IMR-90 (cell line): Measurements from ENCODE around the gene SWAP70. TPM values are rescaled to one million over a fixed set of nuclear protein-coding genes. Genes with fewer than 3 reads are reported as not detected.

Experiments
- ATAC-seq: fragments of 200-7000 bp; cut with Tn5 transposase; 2 replicates; pipeline ENCODE4 v1.9.1; 2020; ENCODE audit warnings: low read depth, mild to moderate bottlenecking, moderate library complexity
- BruUV-seq: library from RNA; stranded (reverse); fragments of 400-500 nt; replicated peaks from 2 replicates; lab custom pipeline; 2021; lab: Mats Ljungman, UMichigan
- CTCF ChIA-PET: fragments of 300-600 bp; formaldehyde crosslinking; extraction: SDS; loops from one replicate; lab custom pipeline; 2021; ENCODE audit warnings: antibody characterized with exemption; lab: Yijun Ruan, JAX
- POLR2A ChIA-PET: fragments of 300-600 bp; sonication (Branson Sonifier 250); formaldehyde crosslinking; loops from one replicate; lab custom pipeline; 2022; ENCODE audit warnings: antibody characterized with exemption; ENCODE audit not compliant: unreplicated experiment; lab: Charles Lee
- DNase-seq: peaks from one replicate; pipeline ENCODE4 v3.0.0; 2013
- H2AFZ ChIP-seq: replicated peaks from 2 replicates; pipeline ENCODE3; 2013; ENCODE audit warnings: low read length, mild to moderate bottlenecking; ENCODE audit not compliant: poor library complexity
- H2AK5ac ChIP-seq: 2 replicates; pipeline ENCODE4 v1.6.1; 2013; ENCODE audit warnings: low read depth, low read length, inconsistent platforms
- H2AK9ac ChIP-seq: replicated peaks from 2 replicates; pipeline ENCODE3; 2013; ENCODE audit warnings: mild to moderate bottlenecking, low read depth, low read length, moderate library complexity; ENCODE audit not compliant: poor library complexity
- H2BK120ac ChIP-seq: 2 replicates; pipeline ENCODE4 v1.6.1; 2013; ENCODE audit warnings: low read depth, low read length, inconsistent platforms
- H2BK15ac ChIP-seq: 3 replicates; pipeline ENCODE4 v1.6.1; 2013; ENCODE audit warnings: low read depth, low read length, inconsistent platforms
- H2BK20ac ChIP-seq: 2 replicates; pipeline ENCODE4 v1.6.1; 2013; ENCODE audit warnings: low read depth, mild to moderate bottlenecking, inconsistent platforms, low read length, moderate library complexity
- H2BK5ac ChIP-seq: 2 replicates; pipeline ENCODE4 v1.6.1; 2013; ENCODE audit warnings: mild to moderate bottlenecking, low read depth, low read length, inconsistent platforms; ENCODE audit not compliant: poor library complexity, severe bottlenecking
- H3K14ac ChIP-seq: replicated peaks from 2 replicates; pipeline ENCODE4 v1.6.1; 2013; ENCODE audit warnings: low read depth, low read length, inconsistent platforms
- H3K18ac ChIP-seq: 2 replicates; pipeline ENCODE4 v1.6.1; 2013; ENCODE audit warnings: low read depth, low read length, control low read depth
- H3K23ac ChIP-seq: 2 replicates; pipeline ENCODE4 v1.6.1; 2013; ENCODE audit warnings: low read depth, low read length, inconsistent platforms
- H3K27ac ChIP-seq: 2 replicates; pipeline ENCODE4 v1.5.1; 2013; ENCODE audit warnings: mild to moderate bottlenecking, control low read depth, low read length; ENCODE audit not compliant: insufficient read depth
- H3K27me3 ChIP-seq: 2 replicates; pipeline ENCODE4 v1.6.1; 2013; ENCODE audit warnings: low read length; ENCODE audit not compliant: control insufficient read depth, insufficient read depth
- H3K36me3 ChIP-seq: 2 replicates; pipeline ENCODE4 v1.6.1; 2013; ENCODE audit warnings: low read length, mixed read lengths; ENCODE audit not compliant: control insufficient read depth, insufficient read depth
- H3K4ac ChIP-seq: 2 replicates; pipeline ENCODE4 v1.6.1; 2013; ENCODE audit warnings: low read depth, low read length, inconsistent platforms
- H3K4me1 ChIP-seq: 2 replicates; pipeline ENCODE4 v1.6.1; 2013; ENCODE audit warnings: low read length, mixed read lengths; ENCODE audit not compliant: control insufficient read depth, insufficient read depth
- H3K4me2 ChIP-seq: 2 replicates; pipeline ENCODE4 v1.6.1; 2013; ENCODE audit warnings: low read depth, mild to moderate bottlenecking, control low read depth, low read length, moderate library complexity
- H3K4me3 ChIP-seq: 2 replicates; pipeline ENCODE4 v1.5.1; 2013; ENCODE audit warnings: low read depth, mild to moderate bottlenecking, control low read depth, low read length, moderate library complexity; ENCODE audit not compliant: insufficient read depth
- H3K56ac ChIP-seq: 2 replicates; pipeline ENCODE4 v1.6.1; 2013; ENCODE audit warnings: low read length, inconsistent platforms; ENCODE audit not compliant: insufficient read depth; ENCODE audit errors: extremely low read depth
- H3K79me1 ChIP-seq, 2 experiments: 2 replicates each; pipeline ENCODE4 v1.6.1; 2013; ENCODE audit warnings: low read length in 2 of 2, inconsistent platforms in 1 of 2, low read depth in 1 of 2
- H3K9ac ChIP-seq: 2 replicates; pipeline ENCODE4 v1.6.1; 2013; ENCODE audit warnings: low read depth, low read length, control low read depth
- H3K9me1 ChIP-seq: 2 replicates; pipeline ENCODE4 v1.6.1; 2013; ENCODE audit warnings: low read length, inconsistent platforms; ENCODE audit not compliant: insufficient read depth
- H3K9me3 ChIP-seq: 2 replicates; pipeline ENCODE4 v1.6.1; 2013; ENCODE audit warnings: low read length; ENCODE audit not compliant: control insufficient read depth, insufficient read depth
- H4K20me1 ChIP-seq: 2 replicates; pipeline ENCODE4 v1.6.1; 2013; ENCODE audit warnings: low read length, inconsistent platforms; ENCODE audit not compliant: insufficient read depth
- H4K5ac ChIP-seq: 2 replicates; pipeline ENCODE4 v1.6.1; 2013; ENCODE audit warnings: mild to moderate bottlenecking, low read depth, low read length, control low read depth
- H4K8ac ChIP-seq, 2 experiments: 2 replicates each; pipeline ENCODE4 v1.6.1; 2013; ENCODE audit warnings: low read depth in 2 of 2, low read length in 2 of 2, control low read depth in 1 of 2, inconsistent platforms in 1 of 2
- H4K91ac ChIP-seq: 2 replicates; pipeline ENCODE4 v1.6.1; 2013; ENCODE audit warnings: low read depth, low read length, inconsistent platforms; ENCODE audit not compliant: insufficient read depth
- CEBPB ChIP-seq: IDR thresholded peaks from 2 replicates; pipeline ENCODE4 v1.6.1; 2012; ENCODE audit warnings: low read depth, low read length, improper control_type of control experiment
- CHD1 ChIP-seq: IDR thresholded peaks from 2 replicates; pipeline ENCODE4 v1.6.1; 2012; ENCODE audit warnings: low read depth, low read length, improper control_type of control experiment
- FOS ChIP-seq: fragments of 150-350 bp; IDR thresholded peaks from 2 replicates; pipeline ENCODE4 v1.6.1; 2016; ENCODE audit warnings: low read depth, low read length
- MAFK ChIP-seq: IDR thresholded peaks from 2 replicates; pipeline ENCODE4 v1.6.1; 2012; ENCODE audit warnings: low read depth, low read length, improper control_type of control experiment
- MAZ ChIP-seq: IDR thresholded peaks from 2 replicates; pipeline ENCODE4 v1.6.1; 2012; ENCODE audit warnings: low read depth, mild to moderate bottlenecking, low read length, improper control_type of control experiment, moderate library complexity, borderline replicate concordance
- MXI1 ChIP-seq: IDR thresholded peaks from 2 replicates; pipeline ENCODE4 v1.6.1; 2012; ENCODE audit warnings: low read depth, mild to moderate bottlenecking, low read length, moderate library complexity, borderline replicate concordance
- NFE2L2 ChIP-seq: fragments of 150-350 bp; IDR thresholded peaks from 2 replicates; pipeline ENCODE4 v1.6.1; 2016; ENCODE audit warnings: low read depth, mild to moderate bottlenecking, low read length
- POLR2A ChIP-seq: IDR thresholded peaks from 2 replicates; pipeline ENCODE4 v1.6.1; 2012; ENCODE audit warnings: mild to moderate bottlenecking, low read depth, low read length
- RAD21 ChIP-seq: IDR thresholded peaks from 2 replicates; pipeline ENCODE4 v1.6.1; 2012; ENCODE audit warnings: low read length, improper control_type of control experiment
- RCOR1 ChIP-seq: IDR thresholded peaks from 2 replicates; pipeline ENCODE4 v1.6.1; 2012; ENCODE audit warnings: mild to moderate bottlenecking, low read length, improper control_type of control experiment; ENCODE audit not compliant: insufficient replicate concordance
- RFX5 ChIP-seq: IDR thresholded peaks from 2 replicates; pipeline ENCODE4 v1.8.0; 2012; ENCODE audit warnings: low read depth, mild to moderate bottlenecking, low read length, moderate library complexity
- SMC3 ChIP-seq: fragments of 150-350 bp; IDR thresholded peaks from 2 replicates; pipeline ENCODE4 v1.6.1; 2016; ENCODE audit warnings: low read depth, mild to moderate bottlenecking, antibody characterized with exemption, low read length, moderate library complexity
- WGBS, 2 experiments: methylation state at CpG; one replicate each; pipeline versions ENCODE4 v1.1.5 to v1.1.7; 2013; ENCODE audit warnings: missing lambda C conversion rate in 2 of 2; ENCODE audit not compliant: insufficient read length in 1 of 2; ENCODE audit errors: extremely low coverage in 2 of 2; 5-methylcytosine and 5-hydroxymethylcytosine counted together
- dilution Hi-C: fragments of 300-500 bp; cut with HindIII; formaldehyde crosslinking; loops from one replicate; pipeline ENCODE4 v1.14.3; 2018; ENCODE audit warnings: low sequenced_read_pairs; ENCODE audit not compliant: unreplicated experiment
- in situ Hi-C: fragments of 300-500 bp; cut with MboI; formaldehyde crosslinking; loops from 3 replicates; pipeline ENCODE4 v1.14.3; 2019; ENCODE audit warnings: low sequenced_read_pairs, inconsistent platforms, mixed read lengths
- intact Hi-C: fragments of 100-400 bp; cut with micrococcal nuclease; formaldehyde crosslinking; loops from 2 replicates; pipeline ENCODE4 v1.10.0; 2022
- polyA plus RNA-seq, 3 experiments: library from polyadenylated mRNA; depleted of rRNA; stranded (reverse); fragments of >200 nt; gene quantifications; 2 replicates each; pipeline ENCODE4 v1.2.3, GENCODE V29; 2012; ENCODE audit warnings: low replicate concordance in 1 of 3
- total RNA-seq: library from RNA; depleted of rRNA; stranded (reverse); fragments of >200 nt; gene quantifications from 2 replicates; pipeline ENCODE4 v1.2.3, GENCODE V29; 2012
- TF ChIP-seq, protein P1 (sequence below): fragments of 150-350 bp; IDR thresholded peaks from 2 replicates; pipeline ENCODE4 v1.6.1; 2017; ENCODE audit warnings: mild to moderate bottlenecking, antibody characterized with exemption, low read length, low read depth
- TF ChIP-seq, protein P2 (sequence below): conservative IDR thresholded peaks from 2 replicates; pipeline ENCODE4 v1.5.1; 2012; ENCODE audit warnings: mild to moderate bottlenecking, low read depth, low read length, improper control_type of control experiment
- TF ChIP-seq, protein P3 (sequence below): fragments of 150-350 bp; IDR thresholded peaks from 2 replicates; pipeline ENCODE4 v1.6.1; 2016; ENCODE audit warnings: low read depth, mild to moderate bottlenecking, low read length, moderate library complexity, borderline replicate concordance

Gene SWAP70
- total and polyA plus RNA-seq, 2 of the 4 experiments (the other 2 are of a cell fraction), result 15.5 to 19.9 TPM

DNA sequence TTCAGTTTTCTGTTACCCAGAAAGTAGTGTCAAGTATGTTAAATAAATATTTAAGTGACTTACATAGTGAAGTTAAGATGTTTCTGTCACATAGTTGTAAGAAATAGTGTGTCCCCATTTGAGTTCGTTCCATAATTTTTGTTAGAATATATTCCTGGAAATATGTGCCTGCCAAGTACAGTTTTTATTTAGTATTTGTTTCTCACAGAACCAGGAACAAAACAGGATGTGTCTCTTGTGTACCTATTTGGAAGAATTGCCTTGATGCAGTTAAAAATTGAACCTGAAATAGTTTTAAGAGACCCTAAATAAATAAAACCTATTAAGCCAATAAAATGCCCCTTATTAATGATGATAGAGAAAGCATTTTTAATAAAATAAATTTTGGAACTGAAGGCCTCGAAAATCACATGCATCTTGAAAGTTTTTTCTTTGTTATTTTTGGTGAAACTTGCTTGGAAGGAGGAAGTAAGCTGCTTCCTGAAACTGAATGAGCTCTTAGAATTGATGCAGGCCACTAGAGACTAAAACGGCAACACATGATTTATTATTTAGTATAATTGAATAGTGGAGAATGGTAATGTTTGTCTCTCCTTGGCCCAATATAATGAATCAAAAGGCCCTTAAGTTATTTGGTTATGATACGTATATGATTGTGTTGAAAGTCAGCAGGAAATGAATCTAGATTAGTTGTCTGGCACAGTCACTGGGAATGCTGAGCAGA lies 55.9 kb downstream of the SWAP70 start:
- no peak for DNase-seq
- no peak overlapping the region for H3K4me3 ChIP-seq
- peaks cover 20 to 66% of the 10 kb centered on the region in 2 experiments for H3K79me1 ChIP-seq
- H2BK5ac ChIP-seq, result no peak overlapping the region
- no peak overlapping the region for H2BK120ac ChIP-seq
- H3K23ac ChIP-seq, result no peak overlapping the region
- H2BK20ac ChIP-seq, result no peak overlapping the region
- no peak for ATAC-seq
- H3K27ac ChIP-seq, result no peak overlapping the region
- no peak for TF ChIP-seq RFX5
- no peak for TF ChIP-seq CHD1
- no peak for TF ChIP-seq RAD21
- TF ChIP-seq NFE2L2, result no peak
- no peak for TF ChIP-seq MAZ
- TF ChIP-seq, protein P1, sequence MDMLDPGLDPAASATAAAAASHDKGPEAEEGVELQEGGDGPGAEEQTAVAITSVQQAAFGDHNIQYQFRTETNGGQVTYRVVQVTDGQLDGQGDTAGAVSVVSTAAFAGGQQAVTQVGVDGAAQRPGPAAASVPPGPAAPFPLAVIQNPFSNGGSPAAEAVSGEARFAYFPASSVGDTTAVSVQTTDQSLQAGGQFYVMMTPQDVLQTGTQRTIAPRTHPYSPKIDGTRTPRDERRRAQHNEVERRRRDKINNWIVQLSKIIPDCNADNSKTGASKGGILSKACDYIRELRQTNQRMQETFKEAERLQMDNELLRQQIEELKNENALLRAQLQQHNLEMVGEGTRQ, result no peak
- no peak for TF ChIP-seq RCOR1
- no peak for TF ChIP-seq MXI1
- TF ChIP-seq FOS, result no peak
- no peak for TF ChIP-seq SMC3
- no peak for TF ChIP-seq CEBPB
- no peak for TF ChIP-seq MAFK
- TF ChIP-seq POLR2A, result no peak
- TF ChIP-seq, protein P2, sequence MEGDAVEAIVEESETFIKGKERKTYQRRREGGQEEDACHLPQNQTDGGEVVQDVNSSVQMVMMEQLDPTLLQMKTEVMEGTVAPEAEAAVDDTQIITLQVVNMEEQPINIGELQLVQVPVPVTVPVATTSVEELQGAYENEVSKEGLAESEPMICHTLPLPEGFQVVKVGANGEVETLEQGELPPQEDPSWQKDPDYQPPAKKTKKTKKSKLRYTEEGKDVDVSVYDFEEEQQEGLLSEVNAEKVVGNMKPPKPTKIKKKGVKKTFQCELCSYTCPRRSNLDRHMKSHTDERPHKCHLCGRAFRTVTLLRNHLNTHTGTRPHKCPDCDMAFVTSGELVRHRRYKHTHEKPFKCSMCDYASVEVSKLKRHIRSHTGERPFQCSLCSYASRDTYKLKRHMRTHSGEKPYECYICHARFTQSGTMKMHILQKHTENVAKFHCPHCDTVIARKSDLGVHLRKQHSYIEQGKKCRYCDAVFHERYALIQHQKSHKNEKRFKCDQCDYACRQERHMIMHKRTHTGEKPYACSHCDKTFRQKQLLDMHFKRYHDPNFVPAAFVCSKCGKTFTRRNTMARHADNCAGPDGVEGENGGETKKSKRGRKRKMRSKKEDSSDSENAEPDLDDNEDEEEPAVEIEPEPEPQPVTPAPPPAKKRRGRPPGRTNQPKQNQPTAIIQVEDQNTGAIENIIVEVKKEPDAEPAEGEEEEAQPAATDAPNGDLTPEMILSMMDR, result no peak
- TF ChIP-seq, protein P3, sequence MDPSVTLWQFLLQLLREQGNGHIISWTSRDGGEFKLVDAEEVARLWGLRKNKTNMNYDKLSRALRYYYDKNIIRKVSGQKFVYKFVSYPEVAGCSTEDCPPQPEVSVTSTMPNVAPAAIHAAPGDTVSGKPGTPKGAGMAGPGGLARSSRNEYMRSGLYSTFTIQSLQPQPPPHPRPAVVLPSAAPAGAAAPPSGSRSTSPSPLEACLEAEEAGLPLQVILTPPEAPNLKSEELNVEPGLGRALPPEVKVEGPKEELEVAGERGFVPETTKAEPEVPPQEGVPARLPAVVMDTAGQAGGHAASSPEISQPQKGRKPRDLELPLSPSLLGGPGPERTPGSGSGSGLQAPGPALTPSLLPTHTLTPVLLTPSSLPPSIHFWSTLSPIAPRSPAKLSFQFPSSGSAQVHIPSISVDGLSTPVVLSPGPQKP, result no peak
- no peak overlapping the region for H3K9ac ChIP-seq
- in situ Hi-C loops, result no loop called here
- peaks cover 10% of the 10 kb centered on the region for H3K9me1 ChIP-seq
- no peak overlapping the region for H3K4me2 ChIP-seq
- no peaks in the 10 kb centered on the region for H3K27me3 ChIP-seq
- H2AK5ac ChIP-seq, result no peak overlapping the region
- H2AFZ ChIP-seq, result no peak overlapping the region
- H4K5ac ChIP-seq, result no peak overlapping the region
- no peak overlapping the region; the same call in 1 of the 2 replicates for H3K14ac ChIP-seq
- peaks cover 7% of the 10 kb centered on the region for H3K36me3 ChIP-seq
- no peak overlapping the region for H2AK9ac ChIP-seq
- no TSS peak for BruUV-seq
- ChIA-PET POLR2A (no interaction called here), CTCF (no interaction called here)
- H4K20me1 ChIP-seq, result no peaks in the 10 kb centered on the region; the same call in 1 of the 2 replicates
- dilution Hi-C loops, result no loop called here
- H4K91ac ChIP-seq, result no peak overlapping the region
- no peak overlapping the region for H3K56ac ChIP-seq
- H3K4me1 ChIP-seq, result peaks cover 3% of the 10 kb centered on the region; the same call in 1 of the 2 replicates
- 45% methylated on average over 2 of the region's 4 CpGs; no CpG with 5 or more reads in 1 of the 2 experiments for WGBS, 2 experiments
- no peak overlapping the region for H3K18ac ChIP-seq
- no peak overlapping the region for H3K4ac ChIP-seq
- no peak overlapping the region for H4K8ac ChIP-seq
- H3K9me3 ChIP-seq, result no peaks in the 10 kb centered on the region; the same call in 1 of the 2 replicates
- no peak overlapping the region for H2BK15ac ChIP-seq
- intact Hi-C loops, result no loop called here
